Body of pancreas (tissue), 4 donors: ENCODE results near the gene ATP7B. TPM values are rescaled to one million over a fixed set of nuclear protein-coding genes. Genes with fewer than 3 reads are reported as not detected.
"Not testable (repeated sequence)": the region's sequence is repeated elsewhere in the genome, so short reads cannot be mapped to it uniquely, and the experiment has no call there.

Experiments
- ATAC-seq: fragments of 150-250 bp; one replicate; pipeline ENCODE4 v1.9.1; 2016
- DNase-seq, 4 donors: peaks; one replicate each; pipeline ENCODE4 v3.0.0-alpha.2; 2019
- H3K27ac ChIP-seq, 4 donors: fragments of 200-600 bp; sonication (generic); 1 replicate in 3 of 4; 2 replicates in 1 of 4; pipeline versions ENCODE4 v1.5.1 to v1.6.1; 2016 to 2019; ENCODE audit warnings: mild to moderate bottlenecking in 1 of 4, mixed read lengths in 1 of 4, moderate library complexity in 1 of 4
- H3K27me3 ChIP-seq, 2 donors: fragments of 200-600 bp; sonication (generic); one replicate each; pipeline ENCODE4 v1.6.0; 2016; ENCODE audit warnings: mild to moderate bottlenecking in 1 of 2
- H3K36me3 ChIP-seq, 2 donors: fragments of 200-600 bp; sonication (generic); replicated peaks in 1 of 2; 2 replicates each; pipeline ENCODE4 v1.5.1; 2016; ENCODE audit warnings: low read depth in 2 of 2; ENCODE audit not compliant: insufficient read depth in 1 of 2
- H3K4me1 ChIP-seq: fragments of 200-600 bp; sonication (generic); one replicate; pipeline ENCODE4 v1.6.0; 2016
- H3K4me3 ChIP-seq, 2 donors: fragments of 200-600 bp; sonication (generic); 1 replicate in 1 of 2; 2 replicates in 1 of 2; pipeline ENCODE4 v1.5.1; 2016 to 2019
- H3K9me3 ChIP-seq, 3 donors: fragments of 200-600 bp; sonication (generic); 1 replicate in 2 of 3; 2 replicates in 1 of 3; pipeline ENCODE4 v1.5.1; 2016
- POLR2A ChIP-seq, 3 donors: fragments of 450-650 bp; IDR thresholded peaks; one replicate each; pipeline ENCODE4 v1.6.1; 2016; ENCODE audit warnings: antibody characterized with exemption in 3 of 3, mild to moderate bottlenecking in 2 of 3
- WGBS, 2 donors: methylation state at CpG; one replicate each; pipeline ENCODE4 v1.1.5; 2017; 5-methylcytosine and 5-hydroxymethylcytosine counted together
- intact Hi-C: fragments of 100-400 bp; cut with DNase I; formaldehyde crosslinking; loops from one replicate; pipeline ENCODE4 v1.15.1; 2023
- total RNA-seq, 2 donors: library from RNA; depleted of rRNA; stranded (reverse); fragments of >200 nt; gene quantifications; one replicate each; pipeline ENCODE4 v1.1.0, GENCODE V29; 2016
- TF ChIP-seq, protein P1 (sequence below), 7 experiments: fragments of 450-650 bp in 4 of 7; fragments of 200-600 bp in 3 of 7; sonication (generic) in 3 of 7; IDR thresholded peaks; one replicate each; pipeline ENCODE4 v1.5.1; 2016 to 2019; ENCODE audit warnings: antibody characterized with exemption in 7 of 7

ATP7B gene
- total RNA-seq, 2 donors from 2014 or later, result 5.7 to 6.9 TPM

DNA sequence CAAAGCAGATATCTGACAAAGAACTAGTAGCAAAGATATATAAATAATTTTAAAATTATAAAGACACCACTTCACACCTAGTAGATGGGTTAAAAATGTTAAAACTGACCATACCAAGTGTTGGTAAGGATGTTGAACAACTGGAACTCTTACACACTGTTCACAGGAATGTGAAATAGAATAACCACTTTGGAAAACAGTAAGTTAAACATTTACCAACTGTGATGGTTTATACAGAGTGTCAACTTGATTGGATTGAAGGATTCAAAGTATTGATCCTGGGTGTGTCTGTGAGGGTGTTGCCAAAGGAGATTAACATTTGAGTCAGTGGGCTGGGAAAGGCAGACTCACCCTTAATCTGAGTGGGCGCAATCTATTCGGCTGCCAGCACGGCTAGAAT lies 32.4 kb upstream of the ATP7B start:
- Histone ChIP-seq H3K9me3 (no peaks in the 10 kb centered on the region), H3K27me3 (no peaks in the 10 kb centered on the region), H3K4me3 (no peak overlapping the region), H3K36me3 (no peaks in the 10 kb centered on the region), H3K27ac (no peak overlapping the region), H3K4me1 (no peaks in the 10 kb centered on the region)
- TF ChIP-seq, protein P1, sequence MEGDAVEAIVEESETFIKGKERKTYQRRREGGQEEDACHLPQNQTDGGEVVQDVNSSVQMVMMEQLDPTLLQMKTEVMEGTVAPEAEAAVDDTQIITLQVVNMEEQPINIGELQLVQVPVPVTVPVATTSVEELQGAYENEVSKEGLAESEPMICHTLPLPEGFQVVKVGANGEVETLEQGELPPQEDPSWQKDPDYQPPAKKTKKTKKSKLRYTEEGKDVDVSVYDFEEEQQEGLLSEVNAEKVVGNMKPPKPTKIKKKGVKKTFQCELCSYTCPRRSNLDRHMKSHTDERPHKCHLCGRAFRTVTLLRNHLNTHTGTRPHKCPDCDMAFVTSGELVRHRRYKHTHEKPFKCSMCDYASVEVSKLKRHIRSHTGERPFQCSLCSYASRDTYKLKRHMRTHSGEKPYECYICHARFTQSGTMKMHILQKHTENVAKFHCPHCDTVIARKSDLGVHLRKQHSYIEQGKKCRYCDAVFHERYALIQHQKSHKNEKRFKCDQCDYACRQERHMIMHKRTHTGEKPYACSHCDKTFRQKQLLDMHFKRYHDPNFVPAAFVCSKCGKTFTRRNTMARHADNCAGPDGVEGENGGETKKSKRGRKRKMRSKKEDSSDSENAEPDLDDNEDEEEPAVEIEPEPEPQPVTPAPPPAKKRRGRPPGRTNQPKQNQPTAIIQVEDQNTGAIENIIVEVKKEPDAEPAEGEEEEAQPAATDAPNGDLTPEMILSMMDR (IDR thresholded peaks at IDR 0.05), result no peak
- TF ChIP-seq POLR2A (IDR thresholded peaks at IDR 0.05), result no peak
- DNase-seq (no peak), ATAC-seq (no peak)
- 84 to 97% methylated on average over 3 of the region's 3 CpGs for WGBS, 2 donors
- intact Hi-C loops, result no loop called here

DNA sequence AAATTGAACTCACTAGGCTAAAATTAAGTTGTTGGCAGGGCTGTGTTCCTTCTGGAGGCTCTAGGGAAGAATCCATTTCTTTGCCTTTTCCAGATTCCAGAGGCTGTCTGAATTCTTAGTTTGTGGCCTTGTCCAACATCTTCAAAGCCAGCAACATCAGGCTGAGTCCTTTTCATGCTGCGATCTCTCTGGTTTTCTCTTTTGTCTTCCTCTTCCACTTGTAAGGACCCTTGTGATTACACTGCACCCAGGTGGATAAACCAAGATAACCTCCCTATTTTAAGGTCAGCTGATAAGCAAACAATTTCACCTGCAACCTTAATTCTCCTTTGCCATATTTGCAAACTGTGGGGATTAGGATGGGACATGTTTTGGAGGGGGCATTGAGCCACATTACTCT lies 24.8 kb upstream of the ATP7B start:
- no peaks in the 10 kb centered on the region for H3K36me3 ChIP-seq
- H3K27ac ChIP-seq, result no peak overlapping the region
- intact Hi-C loops, result no loop called here
- DNase-seq (no peak), ATAC-seq (no peak)
- H3K27me3 ChIP-seq, result no peaks in the 10 kb centered on the region
- H3K4me1 ChIP-seq, result peaks cover 8% of the 10 kb centered on the region
- no peak overlapping the region for H3K4me3 ChIP-seq
- H3K9me3 ChIP-seq, result no peaks in the 10 kb centered on the region
- WGBS, 2 donors, result 73 to 79% methylated on average over 1 of the region's 1 CpG
- TF ChIP-seq, protein P1 (IDR thresholded peaks at IDR 0.05), result no peak
- no peak for TF ChIP-seq POLR2A (IDR thresholded peaks at IDR 0.05)

DNA sequence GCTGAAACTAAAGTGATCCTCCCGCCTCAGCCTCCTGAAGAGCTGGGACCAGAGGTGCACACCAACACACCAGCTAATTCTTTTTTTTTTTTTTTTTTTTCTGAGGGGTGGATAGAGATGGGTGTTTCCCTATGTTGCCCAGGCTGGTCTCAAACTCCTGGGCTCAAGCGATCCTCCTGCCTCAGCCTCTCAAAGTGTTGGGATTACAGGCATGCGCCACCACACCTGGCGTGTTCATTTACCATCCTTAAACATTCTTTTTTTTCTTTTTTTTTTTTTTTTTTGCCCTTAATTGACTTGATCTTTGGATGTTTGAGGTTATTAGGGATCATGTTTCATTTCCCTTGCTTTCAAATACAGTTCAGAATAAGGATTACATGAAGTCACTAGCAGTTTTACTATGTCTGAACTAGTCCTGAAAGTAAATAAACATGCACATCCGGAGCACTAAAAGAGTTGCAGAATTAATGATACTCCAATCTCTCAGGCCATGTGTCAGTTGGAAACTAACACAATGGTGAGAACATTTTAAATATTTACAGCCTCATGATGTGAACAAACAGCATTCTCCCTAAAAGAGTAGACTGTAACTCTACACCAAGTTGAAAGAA lies 23.5 kb upstream of the ATP7B start:
- no peak for ATAC-seq

DNA sequence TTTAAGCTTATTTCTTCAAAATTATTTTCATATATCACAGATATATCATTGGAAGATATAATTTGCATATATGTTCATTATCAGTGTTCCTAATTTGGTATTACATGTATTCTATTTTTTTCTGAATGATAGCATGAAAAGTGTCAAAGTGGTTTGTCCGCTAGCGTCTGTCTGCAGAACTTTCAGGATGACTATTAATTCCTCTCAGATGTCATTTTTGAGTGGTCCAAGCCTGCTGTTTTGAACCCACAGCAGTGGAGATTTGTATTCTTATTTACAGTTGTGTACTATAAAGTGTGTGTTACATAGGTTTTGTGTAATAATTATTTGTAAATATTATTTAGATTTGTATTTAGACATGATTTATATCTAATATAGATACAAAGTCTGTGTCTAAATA lies 21.8 kb upstream of the ATP7B start:
- Histone ChIP-seq H3K27me3 (no peaks in the 10 kb centered on the region), H3K9me3 (no peaks in the 10 kb centered on the region), H3K27ac (no peak overlapping the region), H3K36me3 (peaks cover 0 to 3% of the 10 kb centered on the region in 2 donors), H3K4me3 (no peak overlapping the region), H3K4me1 (peaks cover 15% of the 10 kb centered on the region)
- WGBS, 2 donors, result 91 to 95% methylated on average over 2 of the region's 2 CpGs
- intact Hi-C loops, result no loop called here
- DNase-seq (no peak), ATAC-seq (no peak)
- no peak for TF ChIP-seq POLR2A (IDR thresholded peaks at IDR 0.05)
- TF ChIP-seq, protein P1 (IDR thresholded peaks at IDR 0.05), result no peak

More for the DNA sequence above, 23.5 kb upstream of the ATP7B start:
- no peak for TF ChIP-seq POLR2A (IDR thresholded peaks at IDR 0.05)
- TF ChIP-seq, protein P1 (IDR thresholded peaks at IDR 0.05), result no peak
- WGBS, 2 donors, result 78 to 83% methylated on average over 5 of the region's 5 CpGs
- Histone ChIP-seq H3K27me3 (no peaks in the 10 kb centered on the region), H3K4me3 (no peak overlapping the region), H3K36me3 (no peaks in the 10 kb centered on the region), H3K27ac (no peak overlapping the region), H3K9me3 (no peaks in the 10 kb centered on the region), H3K4me1 (peaks cover 9% of the 10 kb centered on the region)
- no peak for DNase-seq
- intact Hi-C loops, result no loop called here

DNA sequence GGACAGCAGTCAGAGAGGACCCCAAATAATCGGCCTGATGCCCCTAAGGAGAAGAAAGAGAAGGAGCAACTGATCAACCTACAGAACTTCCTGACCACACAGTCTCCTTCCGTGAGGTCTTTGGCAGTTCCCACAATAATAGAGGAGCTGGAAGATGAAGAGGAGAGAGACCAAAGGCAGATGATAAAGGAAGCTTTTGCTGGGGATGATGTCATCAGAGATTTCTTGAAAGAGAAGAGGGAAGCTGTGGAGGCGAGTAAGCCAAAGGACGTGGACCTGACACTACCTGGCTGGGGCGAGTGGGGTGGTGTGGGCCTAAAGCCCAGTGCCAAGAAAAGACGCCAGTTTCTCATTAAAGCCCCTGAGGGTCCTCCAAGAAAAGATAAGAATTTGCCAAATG lies 19.2 kb upstream of the ATP7B start:
- H3K4me3 ChIP-seq, H3K9me3 ChIP-seq, intact Hi-C loops, H3K27me3 ChIP-seq, H3K27ac ChIP-seq, H3K36me3 ChIP-seq, ATAC-seq, DNase-seq: not testable (repeated sequence)
- 95 to 100% methylated on average over 6 of the region's 6 CpGs for WGBS, 2 donors
- peaks cover 25% of the 10 kb centered on the region for H3K4me1 ChIP-seq
